Superior temporal gyrus (tissue), 1 donor: ENCODE results near the gene GNS.

ENCODE experiments used
- DNase-seq: peaks from one replicate; pipeline ENCODE4 v3.0.0-alpha.2; 2016; ENCODE audit errors: extremely low spot score

GNS gene

DNA sequence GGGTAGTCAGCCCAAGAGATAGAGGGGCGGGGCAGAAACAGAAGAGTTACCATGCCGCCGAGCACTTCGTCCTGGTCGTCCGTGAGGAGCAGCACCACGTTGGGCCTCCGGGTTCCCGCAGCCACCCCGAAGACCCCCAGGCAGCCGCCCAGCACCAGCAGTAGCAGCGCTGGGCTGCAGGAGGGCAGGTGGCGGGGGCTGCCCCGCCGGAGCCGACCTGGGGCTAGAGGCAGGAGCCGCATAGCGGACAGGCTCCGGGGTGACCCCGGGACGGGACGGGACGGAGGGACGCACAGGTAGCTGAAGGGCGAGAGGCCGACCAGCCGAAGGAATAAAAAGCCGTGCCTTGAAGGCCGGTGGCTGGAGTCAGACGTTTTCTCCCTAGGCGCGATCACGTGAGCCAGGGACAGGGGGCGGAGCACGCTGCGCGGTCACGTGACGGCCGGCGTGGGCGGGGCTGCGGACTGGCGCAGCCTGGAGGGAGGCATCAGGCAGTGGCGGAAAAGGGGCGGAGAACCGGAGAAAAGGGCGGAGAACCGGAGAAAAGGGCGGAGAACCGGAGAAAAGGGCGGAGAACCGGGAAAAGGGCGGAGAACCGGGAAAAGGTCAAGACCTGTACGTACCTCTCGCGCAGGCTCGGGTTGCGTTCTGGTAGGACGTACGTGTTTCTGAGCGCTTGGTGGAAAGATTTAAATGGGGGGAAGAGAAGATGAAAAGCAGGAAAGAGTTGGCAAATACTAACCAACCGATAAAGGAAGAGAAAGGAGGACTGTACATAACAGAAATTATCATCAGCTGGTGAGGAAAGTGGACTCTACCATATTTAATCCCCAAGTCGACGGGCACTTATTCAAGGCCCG lies at the start of gene GNS:
Gene GNS (minus strand): TSS at position 372 of the 860 bp plus-strand sequence. CDS start 130 bp downstream, at position 242.
- peak; percentile 97 for DNase-seq

- peak; percentile 32 for DNase-seq
These were observed 48.9 kb upstream of the GNS start for GRCh38 chr12:64808110-64808509.

DNA sequence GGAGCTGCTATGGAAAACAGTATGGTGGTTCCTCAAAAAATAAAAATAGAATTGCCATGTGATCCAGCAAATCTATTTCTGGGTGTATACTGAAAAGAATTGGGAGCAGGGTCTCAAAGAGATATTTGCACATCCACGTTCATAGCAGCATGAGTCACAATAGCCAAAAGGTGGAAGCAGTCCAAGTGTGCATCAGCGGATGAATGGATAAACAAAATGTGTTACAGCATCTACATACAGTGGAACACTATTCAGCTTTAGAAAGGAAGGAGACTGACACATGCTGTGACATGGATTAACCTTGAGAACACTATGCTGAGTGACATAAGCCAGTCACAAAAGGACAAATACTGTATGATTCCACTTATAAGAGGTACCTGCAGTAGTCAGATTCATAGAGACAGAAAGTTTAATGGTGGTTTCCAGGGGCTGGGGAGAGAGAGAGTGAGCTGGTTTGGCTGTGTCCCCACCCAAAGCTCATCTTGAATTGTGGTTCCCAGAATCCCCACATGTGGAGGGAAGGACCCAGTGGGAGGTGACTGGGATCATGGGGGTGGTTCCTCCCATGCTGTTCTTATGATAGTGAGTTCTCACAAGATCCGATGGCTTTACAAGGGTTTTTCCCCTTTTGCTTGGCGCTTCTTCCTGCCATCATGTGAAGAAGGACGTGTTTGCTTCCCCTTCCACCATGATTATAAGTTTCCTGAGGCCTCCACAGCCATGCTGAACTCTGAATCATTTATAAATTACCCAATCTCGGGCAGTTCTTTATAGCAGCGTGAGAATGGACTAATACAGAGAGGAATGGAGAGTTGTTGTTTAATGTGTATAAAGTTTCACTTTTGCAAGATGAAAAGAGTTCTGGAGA lies 47.6 kb upstream of the GNS start:
- DNase-seq, result no peak

DNA sequence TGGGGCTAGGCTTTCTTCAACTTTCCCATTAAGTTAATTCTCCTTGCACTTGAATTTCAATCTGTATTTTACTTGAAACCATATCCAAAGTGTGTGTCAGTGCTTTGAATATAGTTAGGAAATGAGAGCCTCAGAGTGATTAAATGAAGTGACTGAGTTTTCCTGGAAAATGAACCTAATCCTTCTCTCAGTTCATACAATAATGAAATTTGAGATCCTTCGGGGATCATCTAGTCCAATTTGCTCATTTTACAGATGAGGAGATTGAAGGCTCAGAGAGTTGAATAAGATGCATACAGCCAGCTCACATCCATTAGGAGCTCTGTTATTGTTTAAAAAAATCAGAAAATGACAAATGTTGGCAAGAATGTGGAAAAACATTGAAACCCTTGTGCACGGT lies 47.0 kb upstream of the GNS start:
- DNase-seq, result no peak

DNA sequence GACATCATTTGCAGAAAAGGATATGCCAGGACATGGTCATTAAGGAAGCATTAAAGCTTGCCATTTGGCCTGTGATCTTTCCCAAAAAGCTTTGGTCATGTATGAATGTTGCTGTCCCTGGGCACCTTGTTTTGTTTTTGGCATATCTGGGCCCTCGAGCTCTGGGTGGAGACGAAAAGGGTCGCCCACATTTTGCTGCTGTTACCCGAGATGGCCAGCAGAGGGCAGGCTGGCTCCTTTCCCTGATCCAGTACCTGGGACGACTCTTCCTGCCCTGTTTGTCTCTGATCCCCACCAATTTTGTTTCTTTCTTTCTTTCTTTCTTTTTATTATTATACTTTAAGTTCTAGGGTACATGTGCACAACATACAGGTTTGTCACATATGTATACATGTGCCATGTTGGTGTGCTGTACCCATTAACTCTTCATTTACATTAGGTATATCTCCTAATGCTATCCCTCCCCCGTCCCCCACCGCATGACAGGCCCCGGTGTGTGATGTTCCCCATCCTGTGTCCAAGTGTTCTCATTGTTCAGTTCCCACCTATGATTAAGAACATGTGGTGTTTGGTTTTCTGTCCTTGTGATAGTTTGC lies 43.1 kb upstream of the GNS start:
- DNase-seq, result peak; percentile 75

DNA sequence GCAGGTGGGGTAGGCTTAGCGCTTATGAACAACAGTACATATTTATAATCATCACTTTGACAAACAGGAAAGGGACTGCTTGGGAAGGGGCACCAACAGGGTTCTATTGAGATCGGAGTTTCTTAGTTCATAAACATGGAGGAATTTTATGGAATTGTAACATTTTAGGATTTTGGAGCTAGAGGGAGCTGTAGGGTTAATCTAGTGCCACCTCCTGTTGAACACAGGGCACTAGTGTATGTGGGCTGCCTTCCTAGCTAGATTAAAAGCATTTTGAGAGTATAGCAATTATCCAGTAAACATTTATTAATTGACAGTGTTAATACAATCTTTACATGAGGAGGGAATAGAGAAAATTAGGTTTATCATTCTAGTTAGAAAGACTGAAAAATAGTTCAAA lies 42.2 kb upstream of the GNS start:
- no peak for DNase-seq

GRCh38 chr12:64800640-64801039 lies 41.4 kb upstream of the GNS start:
- no peak for DNase-seq

GRCh38 chr12:64798165-64798564 lies 39.0 kb upstream of the GNS start:
- no peak for DNase-seq

DNA sequence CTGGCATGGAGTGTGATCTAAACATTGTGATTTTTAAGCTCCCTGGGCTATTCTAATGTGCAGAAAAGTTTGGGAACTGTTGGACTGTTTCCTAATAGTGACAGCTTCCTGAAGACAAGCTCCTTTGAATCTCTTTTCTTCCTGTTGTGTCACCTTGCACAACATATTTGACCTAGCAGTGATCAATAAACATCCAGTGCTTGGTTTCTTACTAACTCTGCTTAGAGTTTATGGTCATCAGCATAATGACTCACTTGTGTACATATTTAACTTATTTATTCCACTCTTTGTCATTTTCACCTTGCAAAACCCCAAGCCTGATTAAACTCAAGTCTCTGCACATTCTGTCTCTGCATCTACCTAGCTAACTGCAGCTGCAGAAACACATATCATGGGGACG lies 38.0 kb upstream of the GNS start:
- no peak for DNase-seq

GRCh38 chr12:64796205-64796845 lies 37.1 kb upstream of the GNS start:
- DNase-seq, result peak; percentile 89

DNA sequence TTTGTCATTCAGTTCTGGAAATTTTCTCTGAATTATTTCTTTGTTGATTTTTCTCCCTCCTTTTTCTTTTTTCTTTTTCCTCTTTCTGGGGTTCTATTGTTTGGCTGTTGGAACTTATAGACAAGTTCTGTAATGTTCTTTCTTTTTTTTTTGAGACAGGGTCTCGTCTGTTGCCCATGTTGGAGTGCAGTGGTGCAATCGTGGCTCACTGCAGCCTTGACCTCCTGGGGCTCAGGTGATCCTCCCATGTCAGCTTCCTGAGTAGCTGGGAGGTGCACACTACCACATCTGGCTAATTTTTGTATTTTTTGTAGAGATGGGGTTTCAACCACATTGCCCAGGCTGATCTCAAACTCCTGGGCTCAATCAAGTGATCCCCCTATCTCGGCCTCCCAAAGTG lies 35.1 kb upstream of the GNS start:
- DNase-seq, result no peak

DNA sequence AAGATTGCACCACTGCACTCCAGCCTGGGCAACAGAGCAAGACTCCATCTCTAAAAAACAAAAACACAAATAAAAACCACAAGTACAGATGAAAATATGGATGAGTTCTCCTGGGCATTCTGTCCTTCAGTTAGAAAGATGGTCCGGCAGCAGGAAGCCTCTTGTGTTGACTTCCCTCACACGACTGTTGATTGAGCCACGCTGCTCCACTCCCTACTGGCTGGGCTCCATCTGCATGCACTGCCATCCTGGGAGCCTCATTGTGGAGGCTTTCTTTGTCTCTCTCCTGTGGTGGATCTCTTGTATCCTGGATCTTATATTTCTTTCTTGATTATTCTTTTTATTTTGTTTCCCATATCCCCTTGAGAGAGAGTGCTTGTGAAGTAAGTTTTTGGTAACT lies 34.4 kb upstream of the GNS start:
- no peak for DNase-seq

DNA sequence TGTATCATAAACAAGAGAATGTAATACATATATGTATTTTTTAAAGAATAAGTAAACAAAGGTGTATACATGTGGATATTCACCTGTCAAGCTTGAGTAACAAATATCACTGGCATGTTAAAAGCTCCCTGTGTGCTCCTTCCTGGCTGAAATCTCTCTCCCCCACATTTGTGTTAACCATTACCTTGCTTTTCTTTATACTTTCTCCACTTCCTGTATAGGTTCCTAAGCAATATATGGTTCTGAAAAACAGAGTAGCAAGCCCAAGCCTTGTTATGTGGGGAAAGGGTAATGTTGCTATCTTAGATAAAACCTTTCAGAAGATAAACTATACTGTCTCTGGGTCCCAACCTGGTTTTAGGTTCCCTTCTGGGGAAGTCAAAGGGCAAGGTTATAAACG lies 32.9 kb upstream of the GNS start:
- DNase-seq, result no peak

GRCh38 chr12:64791036-64791435 lies 31.8 kb upstream of the GNS start:
- no peak for DNase-seq

- no peak for DNase-seq
These were observed 31.0 kb upstream of the GNS start for GRCh38 chr12:64790166-64790565.

DNA sequence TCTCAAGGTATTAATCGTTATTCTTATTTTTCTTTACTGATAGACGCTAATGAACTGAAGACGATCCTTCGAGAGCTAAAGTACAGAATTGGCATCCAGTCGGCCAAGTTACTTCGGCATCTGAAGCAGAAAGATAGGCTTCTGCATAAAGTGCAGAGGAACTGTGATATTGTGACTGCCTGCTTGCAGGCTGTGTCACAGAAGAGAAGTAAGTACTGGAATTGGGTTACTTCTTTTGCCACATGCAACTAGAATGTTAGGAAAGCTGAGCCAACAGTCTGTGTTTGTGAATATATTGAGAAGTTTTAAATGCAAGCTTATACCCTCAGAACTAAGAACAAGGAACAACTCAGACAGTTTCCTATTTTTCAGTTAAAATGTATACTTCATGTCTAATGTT lies 26.6 kb upstream of the GNS start:
- no peak for DNase-seq

GRCh38 chr12:64782191-64782876 lies 23.1 kb upstream of the GNS start:
- DNase-seq, result no peak

DNA sequence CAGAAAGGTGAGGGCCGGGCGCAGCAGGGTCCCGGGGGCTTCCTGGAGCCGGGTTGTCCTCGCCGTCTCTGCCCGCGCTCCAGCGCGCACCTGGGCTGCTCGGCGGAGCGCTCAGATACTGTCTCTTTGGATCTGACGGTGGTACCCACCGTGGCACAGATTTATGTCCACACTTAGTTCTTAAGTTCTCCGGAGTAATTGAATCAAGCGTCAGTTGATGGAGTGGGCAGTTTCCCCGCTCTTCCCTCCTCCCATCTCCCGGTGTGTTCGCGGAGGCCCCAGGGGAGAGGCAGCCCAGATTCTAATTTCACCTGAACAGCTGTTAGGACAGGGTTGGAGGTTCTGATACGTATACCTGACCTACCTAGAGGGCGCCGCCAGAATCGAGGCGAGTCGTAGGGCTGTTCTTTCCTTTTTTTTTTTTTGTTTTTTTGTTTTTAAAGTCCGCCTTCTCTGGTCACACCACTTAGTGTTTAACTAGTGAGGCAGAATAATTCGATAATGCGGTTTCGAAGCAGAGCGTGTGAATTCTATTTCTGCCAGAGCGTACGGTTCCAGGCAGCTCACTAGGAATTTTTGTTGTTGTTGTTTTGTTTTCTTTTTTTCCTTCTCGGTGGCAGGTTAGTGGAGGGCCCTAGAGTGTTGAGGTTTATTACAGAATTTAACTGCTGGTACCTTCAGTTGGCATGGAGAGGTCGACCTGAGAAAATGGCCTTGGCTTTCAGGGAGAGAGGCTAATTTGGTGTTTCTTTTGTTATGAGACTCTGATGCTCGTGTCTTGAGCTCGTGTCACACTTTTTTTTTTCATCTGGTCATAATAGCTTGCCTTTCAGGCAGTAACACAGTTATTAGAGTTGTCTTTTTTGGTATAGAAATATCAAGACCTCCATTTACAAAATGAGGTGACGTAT lies 22.3 kb upstream of the GNS start:
- DNase-seq, result no peak

- DNase-seq, result no peak
These were observed 21.5 kb upstream of the GNS start for GRCh38 chr12:64780531-64781279.

GRCh38 chr12:64780132-64780530 lies 20.9 kb upstream of the GNS start:
- DNase-seq, result no peak
